ENCODE data around the gene CACNG7. TPM values are rescaled to one million over a fixed set of nuclear protein-coding genes. Genes with fewer than 3 reads are reported as not detected.

Gene CACNG7
- total and polyA plus RNA-seq, 12 donors = not detected

DNA sequence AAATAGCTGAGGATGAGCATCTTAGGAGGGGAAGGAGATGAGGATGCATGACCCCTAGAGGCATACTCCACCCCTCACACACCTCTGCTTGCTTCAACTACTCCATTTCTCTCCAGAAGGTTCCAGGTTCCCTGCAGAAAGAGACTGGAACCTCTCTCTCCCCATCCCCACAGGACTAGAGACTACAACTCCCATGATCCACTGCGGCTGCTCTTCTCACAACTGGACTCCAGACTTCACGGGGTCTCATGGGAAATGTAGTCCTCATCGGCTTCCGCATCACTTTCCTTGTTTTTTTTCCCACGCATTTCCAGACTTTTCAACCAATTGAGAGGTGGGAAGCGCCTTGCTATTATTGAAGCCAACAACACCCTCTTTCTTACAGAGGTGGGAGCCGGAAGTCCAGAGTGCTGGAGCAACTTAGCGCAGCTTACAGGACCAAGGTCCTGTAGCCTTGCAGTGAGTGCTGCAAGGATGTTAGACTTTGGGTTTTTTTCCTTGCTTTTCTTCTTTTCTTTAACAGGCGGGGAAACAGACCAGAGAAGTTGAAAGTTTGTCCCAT, 68.4 kb downstream of the CACNG7 start:
- intact Hi-C loops (cut with DNase I) = loop anchor here in 1 of 10 donors (10.0 kb wide), 1 partner anchor 127 kb away; the partner anchor contains the start of genes NDUFA3 and OSCAR
- H3K27ac ChIP-seq = peak overlapping the region in 4 of 10 donors; percentile 5 to 27 (median 24)

DNA sequence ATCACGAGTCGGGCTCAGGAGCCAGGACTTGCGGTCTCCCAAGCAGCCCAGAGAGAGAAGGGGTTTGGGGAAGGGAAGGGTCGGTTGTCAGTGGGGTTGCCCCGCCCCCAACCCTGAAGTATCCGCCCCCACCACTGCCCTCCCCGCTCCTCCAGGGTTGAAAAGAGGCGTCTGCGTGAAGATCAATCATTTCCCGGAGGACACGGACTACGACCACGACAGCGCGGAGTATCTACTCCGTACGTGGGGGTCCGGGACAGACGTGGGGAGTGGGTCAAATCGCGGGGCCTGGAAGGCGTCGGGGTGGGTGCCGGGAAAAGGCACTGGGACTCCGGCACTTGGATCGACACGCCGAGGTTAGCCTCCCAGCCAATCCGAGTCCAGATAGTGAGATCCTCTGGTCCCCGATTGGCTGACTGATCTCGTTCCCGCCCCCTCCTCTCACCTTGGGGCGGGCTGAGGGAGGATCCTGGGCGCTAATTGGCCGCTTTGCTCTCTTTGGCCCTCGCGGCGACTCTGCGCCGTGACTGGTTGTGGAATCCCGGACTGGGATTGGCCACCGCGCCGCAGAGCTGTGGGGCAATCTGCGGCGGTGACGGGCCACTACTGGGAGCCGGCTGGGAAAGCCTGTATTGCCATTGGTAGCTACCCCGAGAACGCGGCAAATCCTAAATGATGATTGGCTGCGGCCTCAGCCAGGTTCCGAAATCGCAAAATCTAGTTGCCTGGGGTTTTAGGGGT, 69.1 kb downstream of the CACNG7 start:
- WGBS, 2 donors = 1 to 4% methylated on average over 54 of the region's 54 CpGs
- peak overlapping the region in 4 of 10 donors; percentile 5 to 27 (median 24) for H3K27ac ChIP-seq
- DNase-seq (peak; percentile 72 to 78), ATAC-seq (peak; percentile 44 to 84 (median 68))
- H3K9me3 ChIP-seq = no peaks in the 10 kb centered on the region
- intact Hi-C loops (cut with DNase I) = loop anchor here in 1 of 10 donors (10.0 kb wide), 1 partner anchor 127 kb away; the partner anchor contains the start of genes NDUFA3 and OSCAR
- peaks cover 4 to 39% (median 22%) of the 10 kb centered on the region in 9 donors for H3K4me1 ChIP-seq
- peak overlapping the region in 9 of 10 donors; percentile 10 to 47 (median 40) for H3K4me3 ChIP-seq
- TF ChIP-seq, protein P1, sequence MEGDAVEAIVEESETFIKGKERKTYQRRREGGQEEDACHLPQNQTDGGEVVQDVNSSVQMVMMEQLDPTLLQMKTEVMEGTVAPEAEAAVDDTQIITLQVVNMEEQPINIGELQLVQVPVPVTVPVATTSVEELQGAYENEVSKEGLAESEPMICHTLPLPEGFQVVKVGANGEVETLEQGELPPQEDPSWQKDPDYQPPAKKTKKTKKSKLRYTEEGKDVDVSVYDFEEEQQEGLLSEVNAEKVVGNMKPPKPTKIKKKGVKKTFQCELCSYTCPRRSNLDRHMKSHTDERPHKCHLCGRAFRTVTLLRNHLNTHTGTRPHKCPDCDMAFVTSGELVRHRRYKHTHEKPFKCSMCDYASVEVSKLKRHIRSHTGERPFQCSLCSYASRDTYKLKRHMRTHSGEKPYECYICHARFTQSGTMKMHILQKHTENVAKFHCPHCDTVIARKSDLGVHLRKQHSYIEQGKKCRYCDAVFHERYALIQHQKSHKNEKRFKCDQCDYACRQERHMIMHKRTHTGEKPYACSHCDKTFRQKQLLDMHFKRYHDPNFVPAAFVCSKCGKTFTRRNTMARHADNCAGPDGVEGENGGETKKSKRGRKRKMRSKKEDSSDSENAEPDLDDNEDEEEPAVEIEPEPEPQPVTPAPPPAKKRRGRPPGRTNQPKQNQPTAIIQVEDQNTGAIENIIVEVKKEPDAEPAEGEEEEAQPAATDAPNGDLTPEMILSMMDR (IDR thresholded peaks at IDR 0.05) = no peak
- peaks cover 11 to 80% (median 72%) of the 10 kb centered on the region in 7 donors for H3K27me3 ChIP-seq
- H3K36me3 ChIP-seq = no peaks in the 10 kb centered on the region

More for the DNA sequence above, 68.4 kb downstream of the CACNG7 start:
- Histone ChIP-seq H3K4me1 (peaks cover 4 to 39% (median 22%) of the 10 kb centered on the region in 9 donors), H3K9me3 (no peaks in the 10 kb centered on the region), H3K27me3 (peaks cover 7 to 74% (median 67%) of the 10 kb centered on the region in 7 donors), H3K4me3 (peak overlapping the region in 9 of 10 donors; percentile 10 to 47 (median 40)), H3K36me3 (no peaks in the 10 kb centered on the region)
- WGBS, 2 donors = 2 to 4% methylated on average over 9 of the region's 9 CpGs
- TF ChIP-seq, protein P1 (IDR thresholded peaks at IDR 0.05) = no peak
- ATAC-seq = peak; percentile 64 to 89 (median 83)
- peak; percentile 44 to 90 for DNase-seq

DNA sequence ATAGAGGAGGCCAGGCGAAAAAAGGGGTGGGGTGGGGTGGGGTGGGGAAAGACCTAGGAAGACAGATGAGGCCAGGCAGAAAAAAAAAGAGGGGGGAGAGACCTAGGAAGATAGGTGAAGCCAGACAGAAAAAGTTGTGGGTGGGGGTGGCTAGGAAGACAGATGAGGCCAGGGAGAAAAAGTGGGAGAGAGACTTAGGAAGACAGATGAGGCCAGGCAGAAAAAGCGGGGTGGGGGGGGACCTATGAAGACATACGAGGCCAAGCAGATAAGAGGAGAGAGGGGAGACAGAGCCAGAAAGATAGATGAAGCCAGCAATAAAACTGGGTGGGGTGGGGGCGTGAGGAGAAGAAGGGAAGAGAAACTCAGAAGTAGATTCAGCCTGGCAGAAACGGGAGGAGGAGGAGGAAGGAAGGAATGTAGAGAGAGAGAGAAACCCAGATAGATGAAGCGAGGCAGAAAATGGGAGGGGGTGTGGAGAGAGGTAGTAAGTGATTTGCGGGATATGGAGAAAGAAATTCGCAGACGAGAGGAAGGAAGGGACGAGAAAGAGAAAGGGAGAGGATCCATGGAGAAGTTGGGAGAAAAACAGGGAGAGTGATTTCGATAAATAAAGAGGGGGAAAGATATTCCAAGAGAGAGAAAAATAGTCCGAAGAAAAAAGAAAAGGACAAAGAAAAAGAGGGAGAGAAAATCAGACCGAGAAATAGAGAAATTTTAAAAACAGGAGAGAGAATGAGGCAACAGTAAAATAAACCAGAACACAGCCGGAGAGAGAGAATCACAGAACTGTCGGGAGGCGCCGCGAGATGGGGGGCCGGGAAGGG, 70.1 kb downstream of the CACNG7 start:
- Histone ChIP-seq H3K9me3 (no peaks in the 10 kb centered on the region), H3K4me3 (peak overlapping the region in 8 of 10 donors; percentile 11 to 53 (median 40)), H3K27ac (no peak overlapping the region), H3K27me3 (peaks cover 11 to 91% (median 73%) of the 10 kb centered on the region in 7 donors), H3K36me3 (no peaks in the 10 kb centered on the region), H3K4me1 (peaks cover 4 to 39% (median 22%) of the 10 kb centered on the region in 9 donors)
- intact Hi-C loops (cut with DNase I) = loop anchor here in 1 of 10 donors (10.0 kb wide), 1 partner anchor 126 kb away; the partner anchor contains the start of genes NDUFA3 and OSCAR
- TF ChIP-seq, protein P1 (IDR thresholded peaks at IDR 0.05) = no peak
- ATAC-seq (no peak), DNase-seq (no peak)
- 4 to 8% methylated on average over 19 of the region's 19 CpGs for WGBS, 2 donors

Data from heart right ventricle (tissue), 16 donors.